ENCODE results near the gene PDE4D.
"Not testable (repeated sequence)": the region's sequence is repeated elsewhere in the genome, so short reads cannot be mapped to it uniquely, and the experiment has no call there.

The PDE4D gene

GRCh38 chr5:59674763-59675162, 218.8 kb downstream of the PDE4D start:
- no peak overlapping the region for H3K4me3 ChIP-seq
- H3K4me1 ChIP-seq = peaks cover 0 to 8% (median 3%) of the 10 kb centered on the region in 4 donors
- no peak for DNase-seq
- H3K27me3 ChIP-seq = no peaks in the 10 kb centered on the region
- intact Hi-C loops (cut with DNase I; ENCODE audit: low total_unique reads) = no loop called here
- H3K36me3 ChIP-seq = no peaks in the 10 kb centered on the region
- H3K9me3 ChIP-seq = no peaks in the 10 kb centered on the region
- TF ChIP-seq CTCF (IDR thresholded peaks at IDR 0.05) = no peak
- no peak overlapping the region for H3K27ac ChIP-seq

- intact Hi-C loops (cut with DNase I; ENCODE audit: low total_unique reads) = no loop called here
Observed at GRCh38 chr5:59673438-59674058, 220.0 kb downstream of the PDE4D start.

GRCh38 chr5:59666440-59667068, 227.0 kb downstream of the PDE4D start:
- Histone ChIP-seq H3K27me3 (no peaks in the 10 kb centered on the region), H3K4me3 (no peak overlapping the region), H3K36me3 (no peaks in the 10 kb centered on the region), H3K4me1 (peaks cover 0 to 38% (median 5%) of the 10 kb centered on the region in 4 donors), H3K27ac (no peak overlapping the region), H3K9me3 (no peaks in the 10 kb centered on the region)
- TF ChIP-seq CTCF (IDR thresholded peaks at IDR 0.05) = no peak
- intact Hi-C loops (cut with DNase I; ENCODE audit: low total_unique reads) = loop anchor here (5.0 to 10.0 kb wide), 3 partner anchors 128 to 1429 kb away; no protein-coding TSS in a partner anchor
- DNase-seq = no peak

More at GRCh38 chr5:59673438-59674058, 220.0 kb downstream of the PDE4D start:
- Histone ChIP-seq H3K4me3 (no peak overlapping the region), H3K4me1 (peaks cover 0 to 8% (median 3%) of the 10 kb centered on the region in 4 donors), H3K27ac (peak overlapping the region in 1 of 2 donors; percentile 18), H3K9me3 (no peaks in the 10 kb centered on the region), H3K27me3 (no peaks in the 10 kb centered on the region), H3K36me3 (no peaks in the 10 kb centered on the region)
- peak; percentile 83 to 86 for TF ChIP-seq CTCF (IDR thresholded peaks at IDR 0.05)
- DNase-seq = no peak

- intact Hi-C loops (cut with DNase I; ENCODE audit: low total_unique reads) = loop anchor here (5.0 to 10.0 kb wide), 3 partner anchors 129 to 1429 kb away; no protein-coding TSS in a partner anchor
Observed at GRCh38 chr5:59665832-59666203, 227.7 kb downstream of the PDE4D start.

GRCh38 chr5:59665086-59665831, 228.3 kb downstream of the PDE4D start:
- Histone ChIP-seq H3K36me3 (no peaks in the 10 kb centered on the region), H3K27me3 (no peaks in the 10 kb centered on the region), H3K9me3 (no peaks in the 10 kb centered on the region), H3K4me1 (peaks cover 0 to 50% (median 8%) of the 10 kb centered on the region in 4 donors), H3K4me3 (no peak overlapping the region), H3K27ac (peak overlapping the region in 1 of 2 donors; percentile 24)
- DNase-seq = no peak
- intact Hi-C loops (cut with DNase I; ENCODE audit: low total_unique reads) = loop anchor here (5.0 to 10.0 kb wide), 3 partner anchors 130 to 1428 kb away; no protein-coding TSS in a partner anchor
- no peak for TF ChIP-seq CTCF (IDR thresholded peaks at IDR 0.05)

More at GRCh38 chr5:59665832-59666203, 227.7 kb downstream of the PDE4D start:
- not testable (repeated sequence) for H3K36me3 ChIP-seq, DNase-seq, H3K9me3 ChIP-seq, H3K4me3 ChIP-seq, H3K27me3 ChIP-seq, H3K27ac ChIP-seq
- peaks cover 0 to 44% (median 5%) of the 10 kb centered on the region in 4 donors for H3K4me1 ChIP-seq

Data from tibial artery (tissue), 4 donors.